Activated CD8-positive, alpha-beta T cell treated with anti-CD3 and anti-CD28 coated beads, Interleukin-2, amount 10 ng/mL, durations not matched to agents 7 days and 5 days (primary cell): ENCODE data around the gene TBC1D5. TPM values are rescaled to one million over a fixed set of nuclear protein-coding genes. Genes with fewer than 3 reads are reported as not detected.
"Not testable (repeated sequence)": the region's sequence is repeated elsewhere in the genome, so short reads cannot be mapped to it uniquely, and the experiment has no call there.

Experiments used
- ATAC-seq: fragments of 150-1000 bp; cut with Tn5 transposase; one replicate; pipeline ENCODE4 v1.10.0; 2021; ENCODE audit warnings: moderate library complexity
- CTCF ChIA-PET: fragments of 350-600 bp; sonication (Branson Sonifier 250); formaldehyde crosslinking; loops from one replicate; lab custom pipeline; 2021; ENCODE audit warnings: antibody characterized with exemption; lab: Charles Lee
- POLR2A ChIA-PET: fragments of 350-600 bp; sonication (Branson Sonifier 250); formaldehyde crosslinking; loops from one replicate; lab custom pipeline; 2021; ENCODE audit warnings: antibody characterized with exemption; lab: Charles Lee
- DNase-seq: peaks from one replicate; pipeline ENCODE4 v3.0.0-alpha.2; 2020
- H3K27ac Mint-ChIP-seq: one replicate; pipeline ENCODE4 v1.8.0; 2021; ENCODE audit warnings: mild to moderate bottlenecking, mixed read lengths
- H3K27me3 Mint-ChIP-seq: one replicate; pipeline ENCODE4 v1.8.0; 2021; ENCODE audit warnings: low read depth, mixed read lengths
- H3K36me3 Mint-ChIP-seq: one replicate; pipeline ENCODE4 v1.8.0; 2021; ENCODE audit warnings: low read depth, mixed read lengths
- H3K4me1 Mint-ChIP-seq: one replicate; pipeline ENCODE4 v1.8.0; 2021; ENCODE audit warnings: low read depth, mixed read lengths
- H3K4me3 Mint-ChIP-seq: one replicate; pipeline ENCODE4 v1.8.0; 2021; ENCODE audit warnings: mild to moderate bottlenecking, mixed read lengths
- H3K9me3 Mint-ChIP-seq: one replicate; pipeline ENCODE4 v1.8.0; 2022; ENCODE audit warnings: mixed read lengths; ENCODE audit not compliant: insufficient read depth
- total RNA-seq, 2 experiments: library from RNA; stranded (reverse); gene quantifications; one replicate each; pipeline ENCODE4 v1.2.3, GENCODE V29; 2021

TBC1D5 gene
- total RNA-seq, 2 experiments from 2014 or later: 51.2 to 52.8 TPM

DNA sequence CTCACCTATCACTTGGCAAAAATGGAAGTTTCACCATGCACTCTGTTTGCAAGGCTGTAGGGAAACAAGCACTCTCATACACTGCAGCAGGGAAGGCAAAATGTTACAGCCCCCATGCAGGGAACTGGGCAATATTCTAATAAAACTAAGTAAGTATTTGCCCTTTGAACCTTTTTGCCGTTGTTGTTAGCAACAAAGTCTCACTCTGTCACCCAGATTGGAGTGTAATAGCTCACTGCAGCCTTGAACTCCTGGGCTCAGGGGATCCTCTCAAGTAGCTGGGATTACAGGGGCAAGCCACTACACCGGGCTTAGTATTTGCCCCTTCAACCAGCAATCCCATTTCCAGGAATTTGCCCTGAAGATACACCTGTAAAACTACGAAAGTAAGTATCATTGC is 122.5 kb downstream of the TBC1D5 start:
- Mint-ChIP-seq H3K9me3 (no peaks in the 10 kb centered on the region), H3K4me3 (no peak overlapping the region), H3K27ac (no peak overlapping the region), H3K27me3 (no peaks in the 10 kb centered on the region), H3K36me3 (peaks cover 24% of the 10 kb centered on the region), H3K4me1 (no peaks in the 10 kb centered on the region)
- no peak for ATAC-seq
- POLR2A ChIA-PET: no interaction called here
- CTCF ChIA-PET: no interaction called here
- DNase-seq: no peak

DNA sequence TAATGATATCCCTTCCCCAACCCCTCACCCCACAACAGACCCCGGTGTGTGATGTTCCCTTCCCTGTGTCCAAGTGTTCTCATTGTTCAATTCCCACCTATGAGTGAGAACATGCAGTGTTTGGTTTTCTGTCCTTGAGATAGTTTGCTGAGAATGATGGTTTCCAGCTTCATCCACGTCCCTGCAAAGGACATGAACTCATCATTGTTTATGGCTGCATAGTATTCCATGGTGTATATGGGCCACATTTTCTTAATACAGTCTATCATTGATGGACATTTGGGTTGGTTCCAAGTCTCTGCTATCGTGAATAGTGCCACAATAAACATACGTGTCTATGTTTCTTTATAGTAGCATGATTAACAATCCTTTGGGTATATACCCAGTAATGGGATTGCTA is 129.4 kb downstream of the TBC1D5 start:
- H3K9me3 Mint-ChIP-seq, POLR2A ChIA-PET, ATAC-seq, CTCF ChIA-PET, H3K4me1 Mint-ChIP-seq, H3K27me3 Mint-ChIP-seq, H3K27ac Mint-ChIP-seq, H3K4me3 Mint-ChIP-seq, DNase-seq: not testable (repeated sequence)
- H3K36me3 Mint-ChIP-seq: peaks cover 26% of the 10 kb centered on the region

DNA sequence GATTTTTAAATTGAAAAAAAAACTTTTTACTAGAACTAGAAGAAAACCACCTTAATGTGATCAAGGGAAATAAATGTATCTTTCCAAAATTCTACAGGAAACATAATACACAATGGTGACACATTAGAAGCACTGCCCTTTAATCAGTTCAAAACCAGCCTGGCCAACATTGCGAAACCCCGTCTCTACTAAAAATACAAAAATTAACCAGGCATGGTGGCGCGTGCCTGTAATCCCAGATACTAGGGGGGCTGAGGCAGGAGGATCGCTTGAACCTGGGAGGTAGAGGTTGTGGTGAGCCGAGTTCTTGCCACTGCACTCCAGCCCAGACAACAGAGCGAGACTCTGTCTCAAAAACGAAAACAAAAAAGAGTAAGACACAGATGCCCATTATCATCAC is 134.5 kb downstream of the TBC1D5 start:
- ATAC-seq: no peak
- no peak overlapping the region for H3K27ac Mint-ChIP-seq
- DNase-seq: no peak

DNA sequence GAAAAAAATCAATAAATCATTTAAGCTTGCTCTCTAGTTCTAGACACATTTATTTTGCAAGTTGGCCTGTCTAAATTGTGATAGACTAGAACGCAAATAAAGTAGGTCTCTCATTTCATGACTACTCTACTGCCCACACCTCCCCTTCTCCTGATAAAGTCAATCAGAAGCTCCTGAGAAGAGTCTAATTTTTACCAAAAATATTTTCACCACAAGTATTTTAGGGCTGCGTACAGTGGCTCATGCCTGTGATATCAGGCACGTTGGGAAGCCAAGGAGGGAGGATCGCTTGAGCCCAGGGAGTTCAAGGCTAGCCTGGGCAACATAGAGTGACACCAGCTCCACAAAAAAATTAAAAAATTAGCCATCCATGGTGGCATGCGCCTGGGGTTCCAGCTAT is 136.5 kb downstream of the TBC1D5 start:
- ATAC-seq (no peak), DNase-seq (no peak)
- no peaks in the 10 kb centered on the region for H3K27me3 Mint-ChIP-seq
- no peak overlapping the region for H3K4me3 Mint-ChIP-seq
- H3K27ac Mint-ChIP-seq: no peak overlapping the region
- ChIA-PET POLR2A (no interaction called here), CTCF (interaction anchor here (1.3 kb wide), 1 partner anchor 235 kb away, joined by 4 read pairs; no protein-coding TSS in a partner anchor)
- H3K9me3 Mint-ChIP-seq: peaks cover 7% of the 10 kb centered on the region
- peaks cover 6% of the 10 kb centered on the region for H3K4me1 Mint-ChIP-seq
- peaks cover 15% of the 10 kb centered on the region for H3K36me3 Mint-ChIP-seq

More for the DNA sequence above, 134.5 kb downstream of the TBC1D5 start:
- Mint-ChIP-seq H3K4me3 (no peak overlapping the region), H3K9me3 (peaks cover 5% of the 10 kb centered on the region), H3K36me3 (peaks cover 16% of the 10 kb centered on the region), H3K27me3 (no peaks in the 10 kb centered on the region), H3K4me1 (peaks cover 6% of the 10 kb centered on the region)
- ChIA-PET CTCF (no interaction called here), POLR2A (no interaction called here)

DNA sequence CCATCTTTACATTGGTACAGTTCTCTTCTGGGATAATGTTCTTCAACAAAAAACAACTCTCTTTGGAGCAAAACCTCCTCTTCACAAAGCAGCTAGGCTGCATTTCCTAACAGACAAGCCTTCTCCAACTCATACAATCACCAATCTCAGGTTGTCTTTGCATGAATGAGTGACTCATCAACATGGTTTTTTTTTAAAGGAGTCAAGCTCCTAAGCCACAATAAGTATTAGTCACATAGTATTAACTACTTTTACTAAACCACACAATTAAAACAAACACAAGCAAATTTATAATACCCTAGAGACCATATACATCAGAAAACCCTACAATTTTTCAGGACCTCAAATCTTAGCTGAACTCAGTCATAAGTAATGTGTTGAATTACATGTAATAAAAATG is 137.4 kb downstream of the TBC1D5 start:
- DNase-seq (no peak), ATAC-seq (no peak)
- Mint-ChIP-seq H3K9me3 (peaks cover 7% of the 10 kb centered on the region), H3K4me3 (no peak overlapping the region), H3K4me1 (peaks cover 6% of the 10 kb centered on the region), H3K27me3 (no peaks in the 10 kb centered on the region), H3K27ac (no peak overlapping the region), H3K36me3 (peaks cover 13% of the 10 kb centered on the region)
- CTCF ChIA-PET: interaction anchor here (1.3 kb wide), 1 partner anchor 236 kb away, joined by 4 read pairs; no protein-coding TSS in a partner anchor
- POLR2A ChIA-PET: no interaction called here

DNA sequence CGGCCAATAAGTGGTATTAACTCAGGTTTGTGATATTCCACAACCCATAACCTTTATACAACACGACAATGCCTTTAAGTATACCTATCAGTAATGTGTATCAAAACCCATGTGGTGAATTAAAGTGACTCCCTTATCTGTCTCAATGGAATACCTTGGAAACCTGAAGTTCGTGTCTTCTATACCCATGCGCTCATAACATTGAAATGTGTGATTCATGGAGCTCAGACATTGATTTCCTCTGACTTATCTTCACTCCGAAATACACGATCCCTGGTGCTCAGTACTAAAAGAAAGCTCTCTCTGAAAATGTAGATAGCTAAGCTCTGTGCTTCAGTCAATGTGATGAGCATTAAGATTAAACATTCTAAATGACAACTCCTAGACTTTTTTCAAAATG is 140.3 kb downstream of the TBC1D5 start:
- H3K4me3 Mint-ChIP-seq: no peak overlapping the region
- peaks cover 7% of the 10 kb centered on the region for H3K9me3 Mint-ChIP-seq
- ChIA-PET POLR2A (no interaction called here), CTCF (no interaction called here)
- ATAC-seq (no peak), DNase-seq (no peak)
- no peaks in the 10 kb centered on the region for H3K27me3 Mint-ChIP-seq
- H3K4me1 Mint-ChIP-seq: peaks cover 6% of the 10 kb centered on the region
- peaks cover 19% of the 10 kb centered on the region for H3K36me3 Mint-ChIP-seq
- no peak overlapping the region for H3K27ac Mint-ChIP-seq

DNA sequence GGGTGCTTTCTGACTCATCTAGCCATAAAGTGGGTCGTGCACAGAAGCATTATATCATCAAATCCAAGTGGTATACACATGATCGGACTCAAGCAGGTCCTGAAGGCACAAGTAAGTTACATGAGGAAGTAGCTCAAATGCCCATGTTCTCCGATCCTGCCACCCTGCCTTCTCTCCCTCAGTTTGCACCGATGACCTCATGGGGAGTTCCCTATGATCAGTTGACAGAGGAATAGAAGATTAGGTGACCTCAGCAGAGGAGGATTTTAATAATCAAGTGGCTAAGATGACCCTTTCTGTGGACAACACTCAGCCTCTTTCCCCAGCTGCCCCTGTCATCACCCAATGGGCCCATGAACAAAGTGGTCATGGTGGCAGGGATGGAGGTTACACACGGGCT is 149.5 kb downstream of the TBC1D5 start:
- no peak for DNase-seq
- ChIA-PET POLR2A (no interaction called here), CTCF (no interaction called here)
- no peaks in the 10 kb centered on the region for H3K27me3 Mint-ChIP-seq
- no peaks in the 10 kb centered on the region for H3K4me1 Mint-ChIP-seq
- no peak for ATAC-seq
- H3K9me3 Mint-ChIP-seq: peaks cover 27% of the 10 kb centered on the region
- H3K36me3 Mint-ChIP-seq: peaks cover 36% of the 10 kb centered on the region
- H3K4me3 Mint-ChIP-seq: no peak overlapping the region
- H3K27ac Mint-ChIP-seq: no peak overlapping the region

DNA sequence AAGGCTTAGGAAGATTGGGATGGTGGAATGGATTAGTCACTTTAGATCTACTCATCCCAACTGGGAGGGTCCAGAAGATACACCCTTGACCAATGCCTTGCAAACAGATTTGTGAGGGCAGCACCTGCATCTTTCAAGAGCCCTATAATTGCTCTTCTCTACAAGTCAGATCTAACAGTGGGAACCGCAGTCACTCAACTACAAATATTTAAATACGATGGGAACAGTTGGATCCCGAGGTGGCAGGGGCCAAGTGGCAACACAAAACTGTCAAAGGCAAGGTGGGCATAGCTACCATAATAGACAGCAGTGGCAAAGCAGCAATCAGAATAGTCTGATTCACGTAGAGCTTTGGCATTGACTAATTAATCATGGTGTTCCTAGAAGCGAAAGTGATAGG is 152.0 kb downstream of the TBC1D5 start:
- Mint-ChIP-seq H3K36me3 (peaks cover 33% of the 10 kb centered on the region), H3K27ac (no peak overlapping the region), H3K27me3 (no peaks in the 10 kb centered on the region), H3K9me3 (peaks cover 27% of the 10 kb centered on the region), H3K4me3 (no peak overlapping the region), H3K4me1 (peaks cover 4% of the 10 kb centered on the region)
- DNase-seq (no peak), ATAC-seq (no peak)
- CTCF ChIA-PET: no interaction called here
- POLR2A ChIA-PET: no interaction called here

DNA sequence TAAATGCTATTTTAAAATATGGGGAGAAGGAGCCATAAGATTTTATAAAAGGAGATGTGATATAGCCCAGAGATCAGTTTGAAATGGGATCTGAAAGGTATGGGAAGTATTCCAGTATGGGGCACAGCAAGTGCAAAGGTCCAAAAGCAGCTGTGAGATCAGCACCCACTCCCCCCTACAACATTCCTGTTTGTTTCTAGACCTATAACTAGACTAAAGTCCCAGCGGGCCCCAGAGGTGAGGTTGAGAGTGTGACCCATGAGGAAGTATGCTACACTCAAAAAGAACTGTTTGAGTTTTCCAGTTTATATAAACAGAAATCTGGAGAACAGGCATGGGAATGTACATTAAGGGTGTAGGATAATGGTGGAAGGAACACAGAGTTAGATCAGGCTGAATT is 152.5 kb downstream of the TBC1D5 start:
- ChIA-PET POLR2A (no interaction called here), CTCF (no interaction called here)
- peaks cover 33% of the 10 kb centered on the region for H3K36me3 Mint-ChIP-seq
- H3K27ac Mint-ChIP-seq: no peak overlapping the region
- H3K4me1 Mint-ChIP-seq: peaks cover 4% of the 10 kb centered on the region
- DNase-seq (no peak), ATAC-seq (no peak)
- no peak overlapping the region for H3K4me3 Mint-ChIP-seq
- H3K27me3 Mint-ChIP-seq: no peaks in the 10 kb centered on the region
- peaks cover 23% of the 10 kb centered on the region for H3K9me3 Mint-ChIP-seq

DNA sequence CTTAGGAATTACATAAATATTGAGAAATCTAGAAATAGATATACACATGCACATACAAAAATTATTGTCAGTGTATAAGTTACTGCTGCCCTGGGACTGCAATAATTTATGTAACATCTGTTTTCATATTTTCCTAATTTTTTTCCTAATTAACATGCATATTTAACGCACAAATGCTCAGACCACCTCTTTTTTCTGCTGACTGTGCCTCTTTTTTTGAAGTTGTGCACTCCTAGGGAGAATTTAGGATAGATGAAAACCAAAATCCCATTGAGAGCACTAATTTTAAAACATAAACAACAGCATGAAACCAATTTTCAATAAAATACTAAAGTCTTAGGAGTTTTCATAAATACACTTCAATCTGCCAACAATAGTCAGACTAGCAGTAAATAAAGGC is 154.0 kb downstream of the TBC1D5 start:
- H3K27ac Mint-ChIP-seq: no peak overlapping the region
- peaks cover 4% of the 10 kb centered on the region for H3K4me1 Mint-ChIP-seq
- peaks cover 30% of the 10 kb centered on the region for H3K36me3 Mint-ChIP-seq
- H3K27me3 Mint-ChIP-seq: no peaks in the 10 kb centered on the region
- peaks cover 23% of the 10 kb centered on the region for H3K9me3 Mint-ChIP-seq
- POLR2A ChIA-PET: no interaction called here
- H3K4me3 Mint-ChIP-seq: no peak overlapping the region
- ATAC-seq (no peak), DNase-seq (no peak)
- CTCF ChIA-PET: no interaction called here

DNA sequence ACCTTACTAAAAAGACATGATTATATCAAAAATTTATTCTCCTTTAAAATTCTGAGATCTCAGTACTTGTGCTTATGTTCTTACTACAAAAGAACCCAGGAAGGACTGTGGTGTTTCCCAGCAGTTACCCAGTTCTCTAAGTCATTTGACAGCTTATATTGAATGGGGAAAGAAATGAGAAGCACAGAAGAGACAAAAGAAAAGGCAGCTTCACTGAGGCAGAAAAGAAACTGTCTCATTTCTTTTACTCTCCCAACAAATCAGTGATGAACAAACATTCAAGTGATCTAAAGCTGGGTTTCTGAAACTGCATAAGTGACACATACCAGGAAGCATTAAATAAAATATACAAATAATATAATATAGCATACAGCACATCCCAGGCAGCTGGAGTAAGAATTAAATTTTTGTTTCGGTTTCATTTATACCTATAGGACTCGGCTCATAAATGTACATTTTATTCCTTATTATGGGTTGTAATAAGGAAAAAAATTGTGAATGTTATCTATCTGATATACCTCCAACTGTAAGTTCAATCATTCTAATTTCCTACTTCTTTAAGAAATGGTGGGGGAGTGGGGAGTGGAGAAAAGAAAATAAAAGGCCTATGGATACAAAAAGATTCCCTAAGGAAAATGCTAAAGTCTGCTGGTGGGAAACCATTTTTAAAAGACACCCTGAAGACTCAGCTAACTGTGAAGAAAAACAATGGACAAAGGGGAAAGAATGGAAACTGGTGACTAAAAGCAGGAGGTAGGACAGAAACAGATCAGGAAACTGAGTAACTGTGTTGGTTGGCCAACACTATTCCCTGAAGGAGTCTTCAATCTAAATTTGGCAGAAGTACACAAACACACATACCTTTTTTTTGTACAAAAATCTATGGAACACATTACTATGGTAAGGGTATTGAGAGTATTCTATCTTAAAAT is 156.8 kb downstream of the TBC1D5 start:
- ATAC-seq (no peak), DNase-seq (no peak)
- CTCF ChIA-PET: interaction anchor here (1.1 kb wide), 1 partner anchor 255 kb away, joined by 3 read pairs; no protein-coding TSS in a partner anchor
- Mint-ChIP-seq H3K27me3 (no peaks in the 10 kb centered on the region), H3K36me3 (peaks cover 24% of the 10 kb centered on the region), H3K4me1 (peaks cover 4% of the 10 kb centered on the region), H3K4me3 (no peak overlapping the region), H3K27ac (no peak overlapping the region), H3K9me3 (peaks cover 18% of the 10 kb centered on the region)
- POLR2A ChIA-PET: no interaction called here

DNA sequence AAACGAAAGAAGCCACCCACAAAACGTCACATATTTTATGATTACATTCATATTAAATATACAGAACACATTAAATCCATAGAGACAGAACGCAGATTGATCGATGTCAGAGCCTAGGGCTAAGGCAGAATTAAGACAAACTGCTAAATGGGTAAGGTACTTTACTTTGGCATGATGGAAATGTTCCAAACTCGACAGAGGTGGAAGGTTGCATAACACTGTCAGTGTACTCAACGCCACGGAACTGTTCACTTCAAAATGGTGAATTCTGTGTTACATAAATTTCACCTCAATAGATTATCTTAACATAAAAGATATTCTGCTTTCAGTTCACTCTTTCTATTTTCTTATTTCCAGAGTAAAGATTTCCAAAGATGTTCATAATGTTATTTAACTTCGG is 158.4 kb downstream of the TBC1D5 start:
- Mint-ChIP-seq H3K27me3 (no peaks in the 10 kb centered on the region), H3K27ac (no peak overlapping the region), H3K9me3 (peaks cover 2% of the 10 kb centered on the region), H3K4me3 (no peak overlapping the region), H3K4me1 (peaks cover 4% of the 10 kb centered on the region), H3K36me3 (peaks cover 8% of the 10 kb centered on the region)
- ATAC-seq (no peak), DNase-seq (no peak)
- POLR2A ChIA-PET: no interaction called here
- CTCF ChIA-PET: no interaction called here
